H9 (cell line): ENCODE data around the gene WFIKKN1. TPM values are rescaled to one million over a fixed set of nuclear protein-coding genes. Genes with fewer than 3 reads are reported as not detected.

Experiments
- DNase-seq: peaks from one replicate; pipeline ENCODE4 v3.0.0-alpha.2; 2017
- H2AFZ ChIP-seq: one replicate; pipeline ENCODE4 v1.6.1; 2013; ENCODE audit warnings: mild to moderate bottlenecking, low read length, control low read depth, moderate library complexity
- H2AK5ac ChIP-seq: 2 replicates; pipeline ENCODE4 v1.6.1; 2013; ENCODE audit warnings: low read length, control low read depth, mixed read lengths; ENCODE audit not compliant: insufficient read length
- H2BK120ac ChIP-seq: one replicate; pipeline ENCODE4 v1.6.1; 2013; ENCODE audit warnings: low read depth, mild to moderate bottlenecking, low read length, control low read depth, inconsistent platforms; ENCODE audit not compliant: poor library complexity, severe bottlenecking
- H2BK12ac ChIP-seq: 2 replicates; pipeline ENCODE4 v1.6.1; 2013; ENCODE audit warnings: low read length, control low read depth, mixed read lengths, low read depth; ENCODE audit not compliant: insufficient read length
- H2BK15ac ChIP-seq: 2 replicates; pipeline ENCODE4 v1.6.1; 2013; ENCODE audit warnings: low read depth, low read length, control low read depth
- H2BK20ac ChIP-seq: one replicate; pipeline ENCODE4 v1.6.1; 2013; ENCODE audit warnings: low read depth, mild to moderate bottlenecking, low read length, control low read depth, inconsistent platforms; ENCODE audit not compliant: poor library complexity, severe bottlenecking
- H2BK5ac ChIP-seq: 2 replicates; pipeline ENCODE4 v1.6.1; 2013; ENCODE audit warnings: low read length, control low read depth, mixed read lengths; ENCODE audit not compliant: insufficient read length
- H3K14ac ChIP-seq: 2 replicates; pipeline ENCODE4 v1.6.1; 2013; ENCODE audit warnings: low read length, control low read depth; ENCODE audit not compliant: insufficient read depth
- H3K18ac ChIP-seq: 2 replicates; pipeline ENCODE4 v1.6.1; 2013; ENCODE audit warnings: low read depth, mild to moderate bottlenecking, mixed read lengths, low read length, control low read depth; ENCODE audit not compliant: insufficient read length
- H3K23ac ChIP-seq: 2 replicates; pipeline ENCODE4 v1.6.1; 2013; ENCODE audit warnings: low read length, control low read depth, mixed read lengths, low read depth; ENCODE audit not compliant: insufficient read length
- H3K23me2 ChIP-seq: 2 replicates; pipeline ENCODE4 v1.6.1; 2013; ENCODE audit warnings: low read depth, mild to moderate bottlenecking, mixed read lengths, low read length, control low read depth; ENCODE audit not compliant: insufficient read length, poor library complexity, severe bottlenecking
- H3K27ac ChIP-seq: 2 replicates; pipeline ENCODE4 v1.5.1; 2013; ENCODE audit warnings: low read length, control low read depth, mixed read lengths, low read depth; ENCODE audit not compliant: insufficient read length
- H3K27me3 ChIP-seq: 2 replicates; pipeline ENCODE4 v1.6.1; 2013; ENCODE audit warnings: low read length, control low read depth, inconsistent platforms; ENCODE audit not compliant: insufficient read depth
- H3K4ac ChIP-seq: 2 replicates; pipeline ENCODE4 v1.6.1; 2013; ENCODE audit warnings: low read depth, mild to moderate bottlenecking, control low read depth, inconsistent platforms, low read length, moderate library complexity
- H3K4me1 ChIP-seq: 2 replicates; pipeline ENCODE4 v1.6.1; 2013; ENCODE audit warnings: low read length, control low read depth, inconsistent platforms; ENCODE audit not compliant: insufficient read depth
- H3K4me2 ChIP-seq: 2 replicates; pipeline ENCODE4 v1.6.1; 2013; ENCODE audit warnings: low read length, control low read depth, mixed read lengths; ENCODE audit not compliant: insufficient read length, insufficient read depth
- H3K56ac ChIP-seq: 2 replicates; pipeline ENCODE4 v1.6.1; 2013; ENCODE audit warnings: low read depth, mild to moderate bottlenecking, mixed read lengths, low read length, control low read depth; ENCODE audit not compliant: insufficient read length
- H3K79me1 ChIP-seq: 2 replicates; pipeline ENCODE4 v1.6.1; 2013; ENCODE audit warnings: low read depth, mild to moderate bottlenecking, moderate library complexity, low read length, control low read depth, inconsistent platforms; ENCODE audit not compliant: insufficient read depth, poor library complexity, severe bottlenecking
- H3K79me2 ChIP-seq: 2 replicates; pipeline ENCODE4 v1.6.1; 2013; ENCODE audit warnings: low read length, control low read depth, inconsistent platforms; ENCODE audit not compliant: insufficient read depth
- H3K9ac ChIP-seq: 2 replicates; pipeline ENCODE4 v1.6.1; 2013; ENCODE audit warnings: low read length, control low read depth, mixed read lengths; ENCODE audit not compliant: insufficient read length; ENCODE audit errors: extremely low read depth
- H3K9me3 ChIP-seq: one replicate; pipeline ENCODE4 v1.6.1; 2013; ENCODE audit warnings: low read depth, low read length, inconsistent platforms; ENCODE audit not compliant: control insufficient read depth
- H3T11ph ChIP-seq: one replicate; pipeline ENCODE4 v1.6.1; 2013; ENCODE audit warnings: mild to moderate bottlenecking, low read length, control low read depth, inconsistent platforms
- H4K20me1 ChIP-seq: one replicate; pipeline ENCODE4 v1.6.1; 2013; ENCODE audit not compliant: control insufficient read depth, insufficient read length, insufficient read depth
- H4K5ac ChIP-seq: 2 replicates; pipeline ENCODE4 v1.6.1; 2013; ENCODE audit warnings: low read depth, mild to moderate bottlenecking, mixed read lengths, low read length, control low read depth; ENCODE audit not compliant: insufficient read length
- H4K8ac ChIP-seq: replicated peaks from 2 replicates; pipeline ENCODE4 v1.6.1; 2013; ENCODE audit warnings: low read length, control low read depth, mixed read lengths, low read depth; ENCODE audit not compliant: insufficient read length
- H4K91ac ChIP-seq: 2 replicates; pipeline ENCODE4 v1.6.1; 2013; ENCODE audit warnings: low read depth, mild to moderate bottlenecking, moderate library complexity, mixed read lengths, low read length, control low read depth; ENCODE audit not compliant: insufficient read length
- H3K27ac Mint-ChIP-seq, 3 experiments: 2 replicates in 2 of 3; 3 replicates in 1 of 3; pipeline ENCODE4 v1.8.0; 2020 to 2021; ENCODE audit warnings: mixed read lengths in 3 of 3, mild to moderate bottlenecking in 1 of 3, moderate library complexity in 1 of 3
- H3K27me3 Mint-ChIP-seq: 2 replicates; pipeline ENCODE4 v1.8.0; 2021; ENCODE audit warnings: low read depth, mild to moderate bottlenecking, moderate library complexity, mixed read lengths
- H3K36me3 Mint-ChIP-seq, 3 experiments: 2 replicates in 2 of 3; 3 replicates in 1 of 3; pipeline ENCODE4 v1.8.0; 2020 to 2021; ENCODE audit warnings: low read depth in 3 of 3, mixed read lengths in 3 of 3; ENCODE audit not compliant: insufficient read depth in 1 of 3
- H3K4me1 Mint-ChIP-seq, 2 experiments: 2 replicates each; pipeline ENCODE4 v1.8.0; 2020; ENCODE audit warnings: mixed read lengths in 2 of 2
- H3K4me3 Mint-ChIP-seq, 2 experiments: 2 replicates in 1 of 2; 3 replicates in 1 of 2; pipeline ENCODE4 v1.8.0; 2020 to 2021; ENCODE audit warnings: mild to moderate bottlenecking in 2 of 2, mixed read lengths in 2 of 2, moderate library complexity in 1 of 2
- H3K9me3 Mint-ChIP-seq, 2 experiments: 2 replicates in 1 of 2; 3 replicates in 1 of 2; pipeline ENCODE4 v1.8.0; 2020; ENCODE audit warnings: mild to moderate bottlenecking in 2 of 2, mixed read lengths in 2 of 2, moderate library complexity in 1 of 2
- CTCF ChIP-seq: fragments of 200-600 bp; sonication (generic); conservative IDR thresholded peaks from 3 replicates; pipeline ENCODE4 v1.8.0; 2021; ENCODE audit warnings: antibody characterized with exemption, mild to moderate bottlenecking
- WGBS: extraction: QIAGEN DNeasy Blood & Tissue Kit; methylation state at CpG from one replicate; pipeline ENCODE4 v1.1.7; 2013; ENCODE audit warnings: missing lambda C conversion rate, low lambda C conversion rate, mixed read lengths; ENCODE audit not compliant: insufficient read length; ENCODE audit errors: extremely low coverage; 5-methylcytosine and 5-hydroxymethylcytosine counted together
- long read RNA-seq: library from polyadenylated mRNA; unstranded; transcript quantifications from one replicate; pipeline ENCODE4 v2.0.0, GENCODE V29; 2020
- total RNA-seq: library from RNA; stranded (reverse); gene quantifications from 2 replicates; pipeline ENCODE4 v1.2.1, GENCODE V29; 2021

WFIKKN1 gene
- total RNA-seq, result 8.3 and 8.7 TPM in 2 replicates
- long read RNA-seq, full-length matches to known transcripts, result 116 of 116 reads
- long read RNA-seq, partial matches to known transcripts, result 0 of 116 reads
- long read RNA-seq, other reads (novel, unspliced or antisense), result 0 of 116 reads

GRCh38 chr16:630815-631405 lies at the start of gene WFIKKN1:
Gene WFIKKN1, plus strand, starts transcription at chr16:630985. Its CDS starts 269 bp downstream, at chr16:631254.
- Histone ChIP-seq H3K14ac (peak within 1 kb of the TSS; percentile 71), H3K9ac (no peak within 1 kb of the TSS), H2AFZ (no peak within 1 kb of the TSS), H2BK120ac (no peak within 1 kb of the TSS), H3K27me3 (no peaks in the 10 kb centered on the region), H2AK5ac (no peak within 1 kb of the TSS), H3K4ac (no peak within 1 kb of the TSS), H4K5ac (no peak within 1 kb of the TSS), H3K23me2 (peaks cover 12% of the 10 kb centered on the region), H2BK12ac (no peak within 1 kb of the TSS), H3K9me3 (no peaks in the 10 kb centered on the region), H3T11ph (no peak within 1 kb of the TSS), H4K8ac (no peak within 1 kb of the TSS), H3K79me1 (no peaks in the 10 kb centered on the region), H3K4me2 (peak within 1 kb of the TSS; percentile 16), H3K4me1 (no peaks in the 10 kb centered on the region; the same call in 1 of the 2 replicates), H4K91ac (no peak within 1 kb of the TSS), H3K23ac (no peak within 1 kb of the TSS), H3K79me2 (peaks cover 2% of the 10 kb centered on the region; the same call in 1 of the 2 replicates), H4K20me1 (no peaks in the 10 kb centered on the region), H3K56ac (no peak within 1 kb of the TSS), H3K27ac (no peak within 1 kb of the TSS), H2BK15ac (no peak within 1 kb of the TSS), H3K18ac (peak within 1 kb of the TSS; percentile 67), H2BK20ac (no peak within 1 kb of the TSS), H2BK5ac (no peak within 1 kb of the TSS)
- H3K9me3 Mint-ChIP-seq, result no peaks in the 10 kb centered on the region
- peaks cover 0 to 12% (median 0%) of the 10 kb centered on the region in 3 experiments; a peak in 4 of 7 replicates for H3K36me3 Mint-ChIP-seq
- peak within 1 kb of the TSS; percentile 47 to 70 for H3K4me3 Mint-ChIP-seq
- peaks cover 6 to 30% of the 10 kb centered on the region in 2 experiments; a peak in 3 of 4 replicates for H3K4me1 Mint-ChIP-seq
- peak within 1 kb of the TSS; percentile 57 to 83 (median 67); a peak in 3 of 7 replicates for H3K27ac Mint-ChIP-seq
- peak; percentile 92 for DNase-seq
- no CpG with 5 or more reads among the region's 23 CpGs for WGBS
- H3K27me3 Mint-ChIP-seq, result no peaks in the 10 kb centered on the region
- no peak for TF ChIP-seq CTCF
